Measurements from ENCODE around the gene ABCG1. TPM values are rescaled to one million over a fixed set of nuclear protein-coding genes. Genes with fewer than 3 reads are reported as not detected.
A peak's percentile ranks its signal among the peaks of the same experiment; 100 is the strongest.

Gene ABCG1
- total RNA-seq, 1 donor from 2014 or later, result 7.3 TPM

DNA sequence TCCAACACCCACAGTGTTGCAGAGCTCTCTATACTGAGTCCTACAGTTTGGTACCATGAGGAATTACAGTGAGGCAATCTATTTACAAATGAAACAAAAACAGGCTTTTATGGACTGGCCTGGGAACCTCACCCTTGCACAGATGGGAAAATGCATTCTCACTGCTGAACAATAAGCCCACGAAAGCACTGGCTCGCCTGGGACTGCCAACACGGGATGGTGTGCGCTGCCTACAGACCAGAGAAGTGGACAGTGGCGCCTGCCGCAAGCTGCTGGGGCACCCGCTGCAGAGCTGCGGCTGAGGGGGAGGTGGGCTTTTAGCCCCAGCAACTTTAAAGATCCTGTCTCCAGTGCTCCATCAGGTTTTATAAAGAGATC is 28.5 kb upstream of the ABCG1 start:
- intact Hi-C loops (cut with DNase I), result no loop called here
- DNase-seq (no peak), ATAC-seq (ENCODE audit: poor library complexity) (no peak)

DNA sequence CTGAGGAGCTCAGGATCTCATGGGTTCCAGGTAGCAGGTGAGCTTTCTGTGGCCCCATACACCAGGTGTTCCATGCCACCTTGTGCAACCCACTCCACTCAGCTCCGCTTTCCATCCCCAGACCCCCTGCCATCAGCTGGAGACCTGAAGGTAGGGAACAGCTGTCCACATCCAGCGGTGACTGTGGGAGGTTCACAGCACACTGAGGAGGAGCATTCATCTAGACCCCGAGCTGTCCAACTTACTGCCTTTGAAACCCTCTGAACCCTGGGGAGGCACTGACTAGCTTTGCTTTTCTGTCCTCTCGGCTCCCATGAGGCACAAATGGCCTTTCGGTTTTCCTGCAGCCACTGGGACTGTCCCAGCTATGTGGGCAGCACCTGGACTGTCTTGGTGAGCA is 27.9 kb upstream of the ABCG1 start:
- intact Hi-C loops (cut with DNase I), result no loop called here
- ATAC-seq (ENCODE audit: poor library complexity) (no peak), DNase-seq (no peak)

DNA sequence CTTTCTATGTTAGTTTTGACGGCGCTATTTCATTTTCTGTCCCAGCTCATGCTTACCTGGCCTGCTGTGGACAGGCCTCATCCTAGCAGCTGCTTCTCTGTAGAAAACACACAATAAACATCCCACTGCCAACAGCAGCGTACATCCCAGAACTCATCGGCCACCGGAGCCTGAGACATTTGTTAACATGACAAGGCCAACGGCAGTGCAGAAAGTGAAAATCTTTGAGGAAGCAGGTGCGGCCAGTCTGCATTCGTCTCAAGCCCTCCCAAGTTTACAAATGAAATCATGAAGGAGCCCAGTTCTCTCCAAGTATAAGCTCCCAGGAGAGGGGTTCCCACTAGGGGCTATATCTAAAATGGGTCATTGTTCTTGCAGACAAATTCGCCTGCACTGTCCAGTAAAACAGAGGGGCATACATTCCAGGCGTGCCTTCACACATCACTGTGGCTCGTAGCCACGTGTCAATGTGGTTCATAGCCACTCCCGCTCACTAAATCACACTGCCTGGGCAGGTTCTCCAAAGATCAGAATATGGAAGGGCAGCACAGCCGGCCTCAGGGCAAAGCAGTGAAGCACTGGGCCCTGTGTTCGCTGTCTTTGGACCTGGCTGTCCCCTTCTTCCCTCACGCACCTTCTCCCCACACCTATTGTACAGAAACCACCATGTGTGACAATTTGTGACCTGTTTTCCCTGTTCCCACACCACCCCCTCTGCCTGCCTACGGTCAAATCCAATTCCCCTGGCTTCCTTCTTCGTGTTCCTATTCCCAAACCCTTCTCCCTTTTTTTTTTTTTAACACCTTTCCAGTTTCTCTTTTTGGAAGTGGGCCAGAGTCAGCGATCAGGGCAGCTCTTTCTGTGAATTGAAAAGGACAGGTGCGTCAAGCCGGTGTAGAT is 27.0 kb upstream of the ABCG1 start:
- intact Hi-C loops (cut with DNase I), result no loop called here
- DNase-seq (no peak), ATAC-seq (ENCODE audit: poor library complexity) (no peak)

DNA sequence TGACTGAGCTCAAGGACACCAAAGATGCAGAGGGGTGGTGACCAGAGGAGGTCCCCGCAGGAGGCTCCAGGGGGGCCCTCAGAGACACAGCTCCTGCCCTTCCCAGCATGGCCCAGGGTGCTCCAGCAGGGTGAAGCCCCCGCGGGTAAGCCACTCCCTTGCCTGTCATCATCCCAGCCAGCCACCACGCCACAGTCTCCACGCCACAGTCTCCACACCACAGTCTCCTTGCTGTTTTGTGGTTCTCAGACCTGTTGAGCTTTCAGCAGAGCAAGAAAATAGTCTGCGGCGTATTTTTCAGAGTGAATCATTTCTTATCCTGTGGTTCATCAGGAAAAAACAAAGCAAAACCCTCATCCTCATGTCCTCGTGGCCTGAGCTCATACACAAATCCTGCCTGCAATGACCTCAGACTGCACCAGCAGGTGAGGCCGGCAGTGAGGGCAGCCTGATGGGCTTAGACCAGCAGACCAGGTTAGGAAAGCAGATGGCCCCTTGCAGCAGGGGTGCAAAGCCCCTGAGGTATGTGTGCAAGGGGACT is 25.7 kb upstream of the ABCG1 start:
- ATAC-seq (ENCODE audit: poor library complexity), result no peak
- no peak for DNase-seq
- intact Hi-C loops (cut with DNase I), result no loop called here

DNA sequence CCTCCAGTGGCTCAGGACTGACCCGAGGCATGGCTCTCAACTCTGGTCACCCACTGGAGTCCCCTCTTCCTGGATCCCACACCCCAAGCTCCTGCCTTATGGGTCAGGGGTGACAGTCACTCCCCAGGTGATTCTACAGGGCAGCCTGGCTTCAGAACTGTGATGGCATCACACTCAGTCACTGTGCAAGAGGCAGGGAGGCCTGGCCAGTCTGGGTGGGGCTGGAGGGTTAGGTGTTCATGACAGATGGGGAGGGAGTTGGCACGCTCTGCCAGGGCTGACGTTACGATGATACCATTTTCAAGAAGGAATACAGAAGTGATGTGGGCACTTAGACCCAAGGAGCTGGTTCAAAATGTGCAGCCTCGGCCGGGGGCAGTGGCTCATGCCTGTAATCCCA is 25.2 kb upstream of the ABCG1 start:
- intact Hi-C loops (cut with DNase I), result no loop called here
- ATAC-seq (ENCODE audit: poor library complexity) (no peak), DNase-seq (no peak)

DNA sequence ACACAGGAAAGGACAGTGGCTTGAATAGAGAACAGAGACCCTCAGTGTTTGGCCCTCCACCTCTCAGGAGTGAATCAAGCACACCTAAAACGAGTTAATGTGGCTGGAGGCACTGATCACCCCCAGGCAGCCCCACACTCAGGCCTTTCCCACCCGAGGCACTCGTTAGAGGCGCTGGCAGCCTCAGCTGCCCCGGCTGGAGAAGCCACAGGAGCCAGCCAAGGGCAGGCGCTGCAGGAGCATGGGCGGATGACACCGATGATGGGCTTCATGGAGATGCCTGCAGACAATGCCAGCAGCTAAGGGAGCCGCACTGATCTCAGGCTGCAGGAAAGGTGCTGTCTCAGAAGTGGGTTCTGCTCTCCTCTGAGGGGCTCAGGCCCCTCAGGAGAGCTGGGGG is 24.1 kb upstream of the ABCG1 start:
- DNase-seq (no peak), ATAC-seq (ENCODE audit: poor library complexity) (no peak)
- intact Hi-C loops (cut with DNase I), result no loop called here

GRCh38 chr21:42195378-42196031 is 23.4 kb upstream of the ABCG1 start:
- DNase-seq (peak; percentile 70), ATAC-seq (ENCODE audit: poor library complexity) (peak; percentile 48)
- intact Hi-C loops (cut with DNase I), result no loop called here

DNA sequence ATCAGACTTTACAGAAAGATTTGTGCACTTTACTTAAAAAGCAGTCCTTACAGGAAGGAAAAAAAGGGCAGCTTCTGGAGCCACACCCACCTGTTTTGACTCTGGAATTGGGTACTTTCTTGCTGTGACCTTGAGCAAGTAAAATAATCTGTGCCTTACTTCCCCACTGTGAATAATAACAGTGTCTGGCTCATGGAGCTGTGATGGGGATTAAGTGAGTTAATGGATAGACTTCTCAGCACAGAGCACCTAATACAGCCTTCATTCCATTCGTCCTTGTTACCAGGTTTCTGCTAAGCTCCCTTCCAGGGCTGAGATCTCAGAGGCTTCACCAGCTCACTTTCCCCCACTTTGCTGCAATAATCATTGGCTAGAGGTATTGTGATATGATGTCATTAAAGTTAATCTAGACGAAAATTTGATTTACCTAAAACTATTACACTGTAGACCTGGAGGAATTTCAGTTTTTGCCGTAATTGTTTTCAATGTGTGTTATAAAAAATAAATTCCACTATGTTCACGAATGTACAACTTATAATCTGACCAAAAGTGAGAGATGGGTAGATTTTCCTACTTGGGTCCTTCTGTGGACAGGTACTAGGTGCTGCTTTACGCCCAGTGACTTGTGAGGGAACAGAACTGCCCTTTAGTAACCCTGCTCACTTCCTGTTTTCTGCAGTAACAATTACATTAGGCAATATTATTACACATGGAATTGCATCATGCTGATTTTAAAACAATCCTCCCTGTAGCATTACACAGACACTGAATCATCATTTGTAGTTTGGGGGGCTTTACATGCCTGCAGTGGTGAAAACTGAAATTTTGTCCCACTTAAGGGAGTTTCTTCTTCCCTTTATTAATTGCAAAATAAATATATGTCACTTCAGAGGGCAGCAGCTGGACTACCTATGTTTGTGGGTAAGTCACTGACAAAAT is 19.7 kb upstream of the ABCG1 start:
- intact Hi-C loops (cut with DNase I), result no loop called here
- DNase-seq (no peak), ATAC-seq (ENCODE audit: poor library complexity) (peak; percentile 79)

- DNase-seq (no peak), ATAC-seq (ENCODE audit: poor library complexity) (no peak)
- intact Hi-C loops (cut with DNase I), result no loop called here
Measured at GRCh38 chr21:42199868-42200463, 19.0 kb upstream of the ABCG1 start.

DNA sequence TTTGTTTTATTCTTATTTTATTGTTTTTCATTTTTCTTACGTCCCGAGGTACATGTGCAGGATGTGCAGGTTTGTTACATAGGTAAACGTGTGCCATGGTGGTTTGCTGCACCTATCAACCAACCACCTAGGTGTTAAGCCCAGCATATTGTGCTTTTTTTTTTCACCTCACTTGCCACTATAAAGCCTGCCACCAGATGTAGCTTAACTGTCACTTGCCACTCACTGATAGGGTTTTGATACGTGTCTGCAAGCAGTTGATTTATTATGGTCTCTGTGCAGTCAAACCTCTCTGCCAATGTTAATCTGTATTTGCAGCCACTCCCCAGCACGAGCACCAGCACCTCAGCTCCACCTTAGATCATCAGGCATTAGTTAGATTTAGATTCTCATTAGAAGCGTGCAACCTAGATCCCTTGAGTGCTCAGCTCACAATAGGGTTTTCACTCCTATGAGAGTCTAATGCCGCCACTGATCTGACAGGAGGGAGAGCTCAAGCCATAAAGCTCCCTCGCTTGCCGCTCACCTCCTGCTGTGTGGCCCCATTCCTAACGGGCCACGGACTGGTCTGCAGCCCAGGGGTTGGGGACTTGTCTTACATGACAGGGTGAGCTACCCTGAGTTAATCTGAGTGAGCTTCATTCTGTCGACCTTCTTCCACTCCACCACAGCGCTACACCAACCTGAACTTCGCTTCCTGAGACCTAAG is 17.9 kb upstream of the ABCG1 start:
- ATAC-seq (ENCODE audit: poor library complexity), result no peak
- no peak for DNase-seq
- intact Hi-C loops (cut with DNase I), result no loop called here

DNA sequence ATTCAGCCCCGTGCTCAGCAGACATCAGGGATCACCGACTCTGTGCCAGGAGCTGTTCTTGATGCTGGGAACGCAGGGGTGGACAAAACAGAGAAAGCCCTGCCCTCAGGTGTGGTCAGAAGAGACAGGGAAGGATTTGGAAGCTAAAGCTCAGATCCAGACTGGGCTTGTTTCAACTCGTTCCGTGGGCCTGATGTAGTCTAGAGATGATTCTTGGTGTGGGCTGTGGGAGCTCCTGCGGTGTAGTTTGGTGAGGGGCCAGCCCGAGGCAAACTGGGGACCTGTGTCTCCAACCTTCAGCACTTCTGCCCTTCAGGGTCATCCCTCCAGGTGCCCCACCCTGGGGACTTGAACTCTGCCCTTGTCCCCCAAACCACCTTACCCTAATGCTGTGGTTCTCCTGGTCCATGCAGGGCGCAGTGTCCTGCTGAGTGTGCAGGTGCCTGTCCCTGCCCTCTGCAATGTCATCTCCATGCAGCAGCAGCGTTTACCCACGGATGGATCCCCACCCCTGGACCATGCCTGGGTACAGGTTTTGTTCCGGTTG is 17.3 kb upstream of the ABCG1 start:
- DNase-seq (no peak), ATAC-seq (ENCODE audit: poor library complexity) (no peak)
- intact Hi-C loops (cut with DNase I), result no loop called here

- ATAC-seq (ENCODE audit: poor library complexity) (no peak), DNase-seq (no peak)
- intact Hi-C loops (cut with DNase I), result no loop called here
Measured at GRCh38 chr21:42202321-42202720, 16.6 kb upstream of the ABCG1 start.

GRCh38 chr21:42203321-42203720 is 15.6 kb upstream of the ABCG1 start:
- intact Hi-C loops (cut with DNase I), result no loop called here
- ATAC-seq (ENCODE audit: poor library complexity) (no peak), DNase-seq (no peak)

DNA sequence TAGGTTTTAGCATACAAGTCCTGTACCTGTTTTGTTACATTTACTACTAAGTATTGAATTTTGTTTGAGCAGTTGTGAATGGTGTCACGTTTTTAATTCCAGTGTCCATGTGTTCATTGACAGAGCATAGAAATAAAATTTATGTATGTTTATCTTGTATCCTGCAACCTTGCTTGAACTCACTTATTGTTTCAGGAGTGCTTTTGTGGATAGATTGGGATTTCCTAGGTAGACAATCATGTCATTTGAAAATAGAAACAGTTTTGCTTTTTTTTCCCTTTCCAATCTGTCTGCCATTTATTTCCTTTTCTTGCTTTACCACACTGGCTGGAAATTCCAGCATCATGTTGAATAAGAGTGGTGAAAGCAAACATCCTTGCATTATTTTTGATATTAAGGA is 15.0 kb upstream of the ABCG1 start:
- DNase-seq (no peak), ATAC-seq (ENCODE audit: poor library complexity) (no peak)
- intact Hi-C loops (cut with DNase I), result no loop called here

- ATAC-seq (ENCODE audit: poor library complexity), result no peak
- DNase-seq, result no peak
- intact Hi-C loops (cut with DNase I), result no loop called here
Measured at GRCh38 chr21:42207426-42207825, 11.5 kb upstream of the ABCG1 start.

- DNase-seq (no peak), ATAC-seq (ENCODE audit: poor library complexity) (no peak)
- intact Hi-C loops (cut with DNase I), result no loop called here
Measured at GRCh38 chr21:42208036-42208435, 10.9 kb upstream of the ABCG1 start.

- ATAC-seq (ENCODE audit: poor library complexity) (no peak), DNase-seq (no peak)
- intact Hi-C loops (cut with DNase I), result no loop called here
Measured at GRCh38 chr21:42208801-42209490, 10.0 kb upstream of the ABCG1 start.

All from Right ventricle myocardium superior (tissue), 1 donor.